ENCODE results near the gene PLCE1.

Gene PLCE1

DNA sequence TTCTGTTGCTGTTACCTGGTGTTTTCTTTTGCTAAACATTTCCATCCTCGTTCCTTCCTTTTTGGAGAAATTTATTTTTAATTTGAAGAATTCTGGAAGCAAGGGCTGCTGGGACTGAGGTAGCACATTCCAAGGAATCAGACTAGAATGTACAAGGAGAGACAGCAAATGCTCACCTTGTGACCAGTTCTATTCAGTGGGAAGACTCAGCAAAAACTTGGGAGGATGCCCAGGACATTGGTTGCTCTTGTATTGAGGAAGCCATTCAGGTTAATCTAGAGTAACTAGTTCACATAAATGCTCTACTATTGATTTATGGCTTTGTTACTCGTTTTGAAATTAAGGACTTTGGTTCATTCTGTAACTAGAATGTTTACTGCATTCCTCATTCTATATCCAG, 11.3 kb downstream of the PLCE1 start:
- Mint-ChIP-seq H3K9me3 (no peaks in the 10 kb centered on the region), H3K27ac (no peak overlapping the region), H3K4me1 (no peaks in the 10 kb centered on the region), H3K4me3 (no peak overlapping the region), H3K36me3 (no peaks in the 10 kb centered on the region)
- ATAC-seq (no peak), DNase-seq (ENCODE audit: low spot score in 2 of 2) (no peak)

DNA sequence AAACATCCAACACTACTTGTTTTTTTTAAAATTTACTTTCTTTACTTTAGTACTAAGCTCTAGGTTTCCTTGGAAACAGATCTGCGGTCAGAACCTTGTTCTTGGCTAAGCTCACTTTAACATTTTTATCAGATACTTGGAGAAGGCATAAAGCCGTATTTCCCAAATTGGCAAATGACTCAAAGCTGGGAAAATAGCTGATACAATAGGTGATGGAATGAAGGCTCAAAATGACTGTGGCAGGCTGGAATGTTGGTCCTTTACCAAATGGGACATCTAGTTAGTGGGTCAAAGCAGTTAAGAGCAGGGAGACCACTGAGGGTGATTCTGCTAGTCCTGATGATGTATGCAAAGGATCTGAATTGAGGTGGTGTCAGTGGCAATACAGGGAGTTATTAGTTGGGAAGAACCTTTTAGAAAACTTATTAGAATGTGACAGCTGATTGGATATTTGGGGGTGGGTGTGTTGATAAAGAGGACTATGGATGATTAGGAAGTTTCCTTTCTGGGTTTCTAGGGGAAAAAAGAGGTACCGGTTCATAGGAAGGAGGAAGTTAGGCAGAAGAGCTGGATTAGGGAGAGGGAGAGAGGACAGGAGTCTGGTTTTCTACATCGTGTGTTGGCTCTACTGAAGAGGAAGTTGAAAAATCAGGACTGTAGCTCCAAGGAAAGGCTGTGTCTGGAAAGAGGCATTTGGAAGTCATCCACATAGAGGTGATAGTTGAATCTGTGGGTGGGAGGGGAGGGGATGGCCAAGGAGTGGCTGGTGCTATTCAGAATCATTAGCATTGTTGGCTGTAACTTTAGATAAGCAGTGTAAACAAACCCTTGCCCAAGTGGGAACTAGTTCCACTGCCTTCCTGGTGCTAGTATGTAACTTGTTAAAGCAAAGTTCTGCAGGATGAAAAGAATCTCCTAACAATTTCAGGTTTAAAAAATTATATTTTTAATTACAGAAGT, 13.1 kb downstream of the PLCE1 start:
- Mint-ChIP-seq H3K27ac (no peak overlapping the region), H3K36me3 (no peaks in the 10 kb centered on the region), H3K4me1 (no peaks in the 10 kb centered on the region), H3K9me3 (peaks cover 3% of the 10 kb centered on the region), H3K4me3 (no peak overlapping the region)
- DNase-seq (ENCODE audit: low spot score in 2 of 2) (no peak), ATAC-seq (no peak)

GRCh38 chr10:94008526-94008925, 14.8 kb downstream of the PLCE1 start:
- DNase-seq (ENCODE audit: low spot score in 2 of 2) (no peak), ATAC-seq (no peak)
- Mint-ChIP-seq H3K4me1 (no peaks in the 10 kb centered on the region), H3K36me3 (no peaks in the 10 kb centered on the region), H3K4me3 (no peak overlapping the region), H3K27ac (no peak overlapping the region), H3K9me3 (peaks cover 3% of the 10 kb centered on the region)

DNA sequence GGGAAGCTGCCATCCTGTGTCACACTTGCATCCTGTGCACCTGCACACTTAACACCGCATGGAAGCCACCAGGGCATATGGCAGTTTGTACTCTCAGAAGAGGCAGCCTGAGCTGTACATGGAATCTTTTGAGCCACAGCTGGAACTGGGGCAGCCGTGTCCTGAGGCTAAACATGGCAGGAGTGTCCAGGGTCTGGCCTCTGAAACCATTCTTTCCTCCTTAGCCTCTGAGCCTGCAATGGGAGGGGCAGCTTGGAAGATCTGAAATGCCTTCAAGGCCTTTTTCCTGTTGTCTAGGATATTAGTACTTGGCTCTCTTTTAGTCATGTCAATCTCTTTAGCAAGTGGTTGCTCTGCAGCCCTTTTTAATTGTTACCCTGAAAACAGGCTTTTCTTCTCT, 16.4 kb downstream of the PLCE1 start:
- Mint-ChIP-seq H3K36me3 (no peaks in the 10 kb centered on the region), H3K27ac (no peak overlapping the region), H3K4me1 (no peaks in the 10 kb centered on the region), H3K9me3 (peaks cover 3% of the 10 kb centered on the region), H3K4me3 (no peak overlapping the region)
- no peak for DNase-seq (ENCODE audit: low spot score in 2 of 2)
- ATAC-seq: peak; percentile 20

DNA sequence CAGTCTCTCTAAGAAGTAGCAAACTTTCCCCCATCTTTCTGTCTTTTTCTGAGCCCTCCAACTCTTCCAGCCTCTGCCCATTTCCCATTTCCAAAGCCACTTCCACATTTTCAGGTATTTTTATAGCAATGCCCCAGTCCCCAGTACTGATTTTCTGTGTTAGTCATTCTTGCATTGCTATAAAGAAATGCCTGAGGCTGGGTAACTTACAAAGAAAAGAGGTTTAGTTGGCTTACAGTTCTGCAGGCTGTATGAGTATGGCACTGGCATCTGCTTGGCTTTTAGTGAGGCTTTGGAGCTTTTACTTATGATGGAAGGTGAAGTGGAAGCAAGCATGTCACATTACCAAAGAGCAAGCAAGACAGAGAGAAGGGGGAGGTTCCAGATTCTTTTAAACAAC, 17.2 kb downstream of the PLCE1 start:
- Mint-ChIP-seq H3K27ac (no peak overlapping the region), H3K9me3 (peaks cover 3% of the 10 kb centered on the region), H3K4me3 (no peak overlapping the region)

GRCh38 chr10:94011296-94011695, 17.6 kb downstream of the PLCE1 start:
- no peaks in the 10 kb centered on the region for H3K36me3 Mint-ChIP-seq
- no peak for DNase-seq (ENCODE audit: low spot score in 2 of 2)
- no peaks in the 10 kb centered on the region for H3K4me1 Mint-ChIP-seq
- H3K4me3 Mint-ChIP-seq: no peak overlapping the region
- H3K9me3 Mint-ChIP-seq: peaks cover 3% of the 10 kb centered on the region
- H3K27ac Mint-ChIP-seq: no peak overlapping the region
- no peak for ATAC-seq

More for the DNA sequence above, 17.2 kb downstream of the PLCE1 start:
- DNase-seq (ENCODE audit: low spot score in 2 of 2): no peak
- H3K4me1 Mint-ChIP-seq: no peaks in the 10 kb centered on the region
- ATAC-seq: no peak
- H3K36me3 Mint-ChIP-seq: no peaks in the 10 kb centered on the region

- Mint-ChIP-seq H3K4me1 (no peaks in the 10 kb centered on the region), H3K36me3 (no peaks in the 10 kb centered on the region), H3K27ac (no peak overlapping the region), H3K4me3 (no peak overlapping the region), H3K9me3 (peaks cover 3% of the 10 kb centered on the region)
- DNase-seq (ENCODE audit: low spot score in 2 of 2): no peak
- ATAC-seq: no peak
These were observed 19.1 kb downstream of the PLCE1 start for GRCh38 chr10:94012834-94013233.

- peaks cover 3% of the 10 kb centered on the region for H3K9me3 Mint-ChIP-seq
- no peak overlapping the region for H3K4me3 Mint-ChIP-seq
- H3K27ac Mint-ChIP-seq: no peak overlapping the region
- ATAC-seq: no peak
- H3K36me3 Mint-ChIP-seq: no peaks in the 10 kb centered on the region
- DNase-seq (ENCODE audit: low spot score in 2 of 2): no peak
- no peaks in the 10 kb centered on the region for H3K4me1 Mint-ChIP-seq
These were observed 19.6 kb downstream of the PLCE1 start for GRCh38 chr10:94013331-94013760.

- no peak for ATAC-seq
- Mint-ChIP-seq H3K4me1 (no peaks in the 10 kb centered on the region), H3K27ac (no peak overlapping the region), H3K4me3 (no peak overlapping the region), H3K36me3 (no peaks in the 10 kb centered on the region), H3K9me3 (peaks cover 3% of the 10 kb centered on the region)
- no peak for DNase-seq (ENCODE audit: low spot score in 2 of 2)
These were observed 20.6 kb downstream of the PLCE1 start for GRCh38 chr10:94014304-94014703.

DNA sequence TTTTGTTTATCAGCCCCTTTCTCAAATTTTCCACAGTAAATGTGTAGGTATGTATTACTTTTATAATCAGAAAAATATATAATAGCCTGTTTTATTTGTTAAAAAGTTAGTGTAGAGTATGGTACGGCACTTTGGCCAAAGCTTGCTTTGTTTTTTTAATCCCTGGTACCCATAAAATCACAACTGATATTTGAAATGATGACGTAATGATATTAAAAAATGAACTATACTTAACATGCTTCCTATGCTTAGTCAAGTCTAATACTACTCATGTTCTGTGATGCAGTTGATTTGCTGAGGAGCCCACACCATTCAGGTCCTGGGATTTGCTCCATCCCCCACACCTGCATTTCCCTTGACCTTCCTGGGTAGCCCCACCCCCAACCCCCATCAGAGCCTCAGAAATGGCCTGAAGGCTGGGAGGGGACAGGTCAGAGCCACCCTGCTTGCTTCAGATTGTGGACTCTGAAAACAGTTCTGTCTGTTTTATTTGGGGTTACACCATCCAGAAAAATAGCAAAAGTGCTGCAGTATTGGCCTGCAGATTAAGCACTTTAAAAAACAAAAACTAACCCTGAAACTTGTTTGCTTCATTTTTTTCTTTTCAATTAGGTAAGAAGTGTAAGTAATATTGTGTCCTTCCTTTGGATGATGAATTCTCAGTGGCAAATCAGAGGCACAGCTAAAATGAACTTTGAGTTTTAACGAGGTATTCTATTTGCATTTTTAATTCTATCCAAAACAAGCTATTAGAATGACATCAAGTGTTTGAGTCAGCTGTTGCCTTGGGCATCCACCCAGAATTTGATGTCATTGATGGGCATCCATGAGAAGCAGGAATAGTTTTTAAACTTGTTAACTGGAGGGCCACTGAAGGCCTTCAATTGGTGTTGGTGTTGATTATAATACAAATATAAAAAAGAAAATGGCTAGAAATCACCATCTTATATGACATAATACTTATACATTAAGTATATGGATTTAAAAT, 23.3 kb downstream of the PLCE1 start:
- Mint-ChIP-seq H3K27ac (no peak overlapping the region), H3K36me3 (no peaks in the 10 kb centered on the region), H3K4me3 (no peak overlapping the region), H3K9me3 (no peaks in the 10 kb centered on the region), H3K4me1 (no peaks in the 10 kb centered on the region)
- DNase-seq (ENCODE audit: low spot score in 2 of 2) (no peak), ATAC-seq (no peak)

DNA sequence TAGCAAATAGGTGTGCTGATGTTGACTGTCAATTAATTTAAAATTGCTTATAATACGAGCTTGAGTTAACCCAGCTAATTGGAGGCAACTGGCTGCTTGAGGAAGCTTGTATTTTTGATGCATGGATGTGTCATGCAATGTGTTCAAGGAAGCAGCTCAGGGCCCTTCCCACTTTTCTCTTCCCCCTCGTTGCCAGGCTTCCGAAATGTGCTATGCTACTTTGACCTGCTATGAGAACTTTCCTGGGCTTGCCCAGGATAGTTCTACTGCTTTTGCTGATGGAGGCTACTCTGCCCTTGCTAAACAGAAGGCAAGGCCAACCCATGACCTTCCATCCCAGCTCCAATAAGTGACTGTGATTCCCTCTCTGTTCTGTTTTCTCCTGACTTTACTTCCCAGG, 24.4 kb downstream of the PLCE1 start:
- H3K4me3 Mint-ChIP-seq: no peak overlapping the region
- H3K4me1 Mint-ChIP-seq: no peaks in the 10 kb centered on the region
- DNase-seq (ENCODE audit: low spot score in 2 of 2) (no peak), ATAC-seq (no peak)
- no peaks in the 10 kb centered on the region for H3K9me3 Mint-ChIP-seq
- no peaks in the 10 kb centered on the region for H3K36me3 Mint-ChIP-seq
- H3K27ac Mint-ChIP-seq: no peak overlapping the region

- peaks cover 7% of the 10 kb centered on the region for H3K9me3 Mint-ChIP-seq
- DNase-seq (ENCODE audit: low spot score in 2 of 2) (no peak), ATAC-seq (no peak)
- H3K36me3 Mint-ChIP-seq: no peaks in the 10 kb centered on the region
- H3K4me1 Mint-ChIP-seq: no peaks in the 10 kb centered on the region
- H3K27ac Mint-ChIP-seq: no peak overlapping the region
- H3K4me3 Mint-ChIP-seq: no peak overlapping the region
These were observed 30.2 kb downstream of the PLCE1 start for GRCh38 chr10:94023906-94024305.

DNA sequence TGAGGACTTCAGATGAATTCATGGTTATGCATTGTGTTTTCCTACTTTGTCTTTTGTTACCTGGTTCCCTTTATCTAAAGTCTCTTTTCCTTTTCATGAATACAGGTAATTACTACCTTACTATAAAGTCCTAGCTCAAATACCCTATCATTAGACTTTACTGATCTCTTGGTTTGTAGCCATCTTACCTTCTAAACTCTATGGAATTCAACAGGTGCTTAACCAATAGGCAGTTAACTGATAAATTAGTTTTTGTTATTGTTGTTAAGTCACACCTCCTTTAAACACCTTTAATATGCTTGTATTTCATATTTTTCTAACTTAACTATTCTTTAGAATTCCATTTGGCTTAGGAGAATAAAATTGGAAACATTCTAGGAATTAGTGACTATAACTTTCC, 30.7 kb downstream of the PLCE1 start:
- H3K27ac Mint-ChIP-seq: no peak overlapping the region
- H3K9me3 Mint-ChIP-seq: peaks cover 10% of the 10 kb centered on the region
- ATAC-seq: no peak

GRCh38 chr10:94025806-94026205, 32.1 kb downstream of the PLCE1 start:
- no peak overlapping the region for H3K27ac Mint-ChIP-seq
- no peak for ATAC-seq
- no peaks in the 10 kb centered on the region for H3K4me1 Mint-ChIP-seq
- peaks cover 15% of the 10 kb centered on the region for H3K9me3 Mint-ChIP-seq
- DNase-seq (ENCODE audit: low spot score in 2 of 2): no peak
- no peak overlapping the region for H3K4me3 Mint-ChIP-seq
- no peaks in the 10 kb centered on the region for H3K36me3 Mint-ChIP-seq

More for the DNA sequence above, 30.7 kb downstream of the PLCE1 start:
- no peak for DNase-seq (ENCODE audit: low spot score in 2 of 2)
- Mint-ChIP-seq H3K4me3 (no peak overlapping the region), H3K36me3 (no peaks in the 10 kb centered on the region), H3K4me1 (no peaks in the 10 kb centered on the region)

DNA sequence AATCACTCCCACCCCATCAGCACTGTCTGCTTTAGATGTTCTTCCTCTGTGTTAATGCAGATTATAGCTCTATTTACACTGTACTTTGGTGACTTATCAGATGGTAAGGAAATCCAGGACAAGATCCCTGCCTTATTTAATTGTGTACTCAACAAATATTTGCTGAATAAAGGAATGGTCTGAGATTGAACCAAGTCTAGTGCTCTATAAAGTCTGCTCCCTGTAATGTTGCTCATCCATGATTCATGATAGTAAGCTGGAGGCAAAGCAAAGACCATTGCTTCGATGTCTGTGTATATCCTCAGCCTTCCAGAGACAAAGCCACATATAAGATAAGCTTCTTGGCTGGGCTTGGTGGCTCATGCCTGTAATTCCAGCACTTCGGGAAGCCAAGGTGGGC, 33.5 kb downstream of the PLCE1 start:
- H3K9me3 Mint-ChIP-seq: peaks cover 22% of the 10 kb centered on the region
- no peaks in the 10 kb centered on the region for H3K36me3 Mint-ChIP-seq
- H3K27ac Mint-ChIP-seq: no peak overlapping the region
- H3K4me1 Mint-ChIP-seq: no peaks in the 10 kb centered on the region
- DNase-seq (ENCODE audit: low spot score in 2 of 2) (no peak), ATAC-seq (no peak)
- no peak overlapping the region for H3K4me3 Mint-ChIP-seq

Data from stimulated activated effector memory CD8-positive, alpha-beta T cell treated with anti-CD3 and anti-CD28 coated beads, Interleukin-12 subunit alpha, Interleukin-12 subunit beta, amount 100 ng/mL, for 72 hours (primary cell).